HL-60 (cell line): ENCODE results near the gene PRMT1.

Source experiments
- DNase-seq, 2 experiments: peaks; one replicate each; pipeline ENCODE4 v3.0.0-alpha.2; 2010 to 2020; ENCODE audit warnings: low read depth in 1 of 2, low spot score in 1 of 2
- H3K27ac ChIP-seq: fragments of 250-450 bp; sonication (Bioruptor Pico); replicated peaks from 2 replicates; pipeline ENCODE4 v1.5.1; 2020; ENCODE audit warnings: mild to moderate bottlenecking, moderate library complexity
- H3K27me3 ChIP-seq: fragments of 250-450 bp; sonication (Bioruptor Pico); 2 replicates; pipeline ENCODE4 v1.5.1; 2021; ENCODE audit warnings: mild to moderate bottlenecking, moderate library complexity; ENCODE audit not compliant: insufficient read depth, poor library complexity, severe bottlenecking
- H3K4me3 ChIP-seq: replicated peaks from 2 replicates; pipeline ENCODE4 v1.5.1; 2011; ENCODE audit warnings: mild to moderate bottlenecking, control low read depth, low read length; ENCODE audit not compliant: insufficient read depth
- CTCF ChIP-seq: IDR thresholded peaks from one replicate; pipeline ENCODE4 v1.5.1; 2011; ENCODE audit warnings: low read length, control low read depth, inconsistent platforms; ENCODE audit not compliant: insufficient read depth
- GABPA ChIP-seq: IDR thresholded peaks from 2 replicates; pipeline ENCODE4 v1.6.1; 2012; ENCODE audit warnings: low read depth
- POLR2AphosphoS5 ChIP-seq: IDR thresholded peaks from 2 replicates; pipeline ENCODE4 v1.6.1; 2012; ENCODE audit warnings: low read depth
- REST ChIP-seq: IDR thresholded peaks from 2 replicates; pipeline ENCODE4 v1.6.1; 2012; ENCODE audit warnings: low read depth; ENCODE audit not compliant: insufficient replicate concordance
- SPI1 ChIP-seq: IDR thresholded peaks from 2 replicates; pipeline ENCODE4 v1.6.1; 2012; ENCODE audit warnings: low read depth, mild to moderate bottlenecking, borderline replicate concordance

The PRMT1 gene

GRCh38 chr19:49655570-49656455, 21.3 kb upstream of the PRMT1 start:
- no peak overlapping the region for H3K4me3 ChIP-seq
- TF ChIP-seq REST, result no peak
- no peak for TF ChIP-seq POLR2AphosphoS5
- no peak for TF ChIP-seq SPI1
- TF ChIP-seq GABPA, result no peak
- TF ChIP-seq CTCF, result no peak
- no peak overlapping the region for H3K27ac ChIP-seq
- no peaks in the 10 kb centered on the region for H3K27me3 ChIP-seq
- DNase-seq, result no peak

DNA sequence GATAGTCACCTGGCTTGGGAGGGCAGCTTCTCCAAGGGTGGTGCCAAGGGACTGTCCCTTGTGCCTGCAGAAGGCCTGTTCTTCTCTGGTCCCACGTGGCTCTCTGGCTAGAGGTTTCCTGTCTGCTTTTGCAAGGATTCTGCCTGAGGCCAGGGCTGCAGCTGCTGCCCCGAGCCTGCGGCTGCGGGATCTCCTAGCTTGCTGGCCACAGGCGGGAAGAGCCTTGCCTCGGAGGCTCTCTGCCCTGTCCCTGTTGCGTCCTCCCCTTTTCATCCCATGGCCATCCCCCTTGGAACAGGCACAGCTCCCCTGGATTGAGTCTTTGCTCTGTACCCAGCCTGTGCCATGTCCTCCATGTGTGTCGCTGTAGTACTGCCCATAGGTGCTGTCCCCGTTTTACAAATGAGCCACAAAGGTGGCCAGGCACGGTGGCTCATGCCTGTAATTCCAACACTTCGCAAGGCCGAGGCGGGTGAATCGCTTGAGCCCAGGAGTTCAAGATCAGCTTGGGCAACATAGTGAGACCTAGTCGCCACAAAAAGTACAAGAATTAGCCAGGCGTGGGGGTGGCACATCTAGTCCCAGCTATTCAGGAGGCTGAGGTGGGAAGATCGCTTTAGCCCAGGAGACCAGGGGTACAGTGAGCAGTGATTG, 20.5 kb upstream of the PRMT1 start:
- TF ChIP-seq SPI1 (no peak), GABPA (no peak), POLR2AphosphoS5 (no peak), REST (no peak), CTCF (no peak)
- no peak for DNase-seq
- H3K27ac ChIP-seq, result no peak overlapping the region

GRCh38 chr19:49657493-49658138, 19.5 kb upstream of the PRMT1 start:
- DNase-seq, result no peak
- H3K4me3 ChIP-seq, result no peak overlapping the region
- H3K27ac ChIP-seq, result no peak overlapping the region
- no peaks in the 10 kb centered on the region for H3K27me3 ChIP-seq
- TF ChIP-seq GABPA, result no peak
- TF ChIP-seq POLR2AphosphoS5, result no peak
- TF ChIP-seq REST, result no peak
- no peak for TF ChIP-seq SPI1
- TF ChIP-seq CTCF, result no peak

More for the DNA sequence above, 20.5 kb upstream of the PRMT1 start:
- Histone ChIP-seq H3K4me3 (no peak overlapping the region), H3K27me3 (no peaks in the 10 kb centered on the region)
